Stimulated activated naive CD4-positive, alpha-beta T cell treated with Interleukin-2 at 50 U/mL for 16 hours (primary cell): ENCODE results near the gene INA.
"Not testable (repeated sequence)": the region's sequence is repeated elsewhere in the genome, so short reads cannot be mapped to it uniquely, and the experiment has no call there.

Source experiments
- DNase-seq: peaks from one replicate; lab custom pipeline; 2025; lab: John Stamatoyannopoulos, UW

INA gene

DNA sequence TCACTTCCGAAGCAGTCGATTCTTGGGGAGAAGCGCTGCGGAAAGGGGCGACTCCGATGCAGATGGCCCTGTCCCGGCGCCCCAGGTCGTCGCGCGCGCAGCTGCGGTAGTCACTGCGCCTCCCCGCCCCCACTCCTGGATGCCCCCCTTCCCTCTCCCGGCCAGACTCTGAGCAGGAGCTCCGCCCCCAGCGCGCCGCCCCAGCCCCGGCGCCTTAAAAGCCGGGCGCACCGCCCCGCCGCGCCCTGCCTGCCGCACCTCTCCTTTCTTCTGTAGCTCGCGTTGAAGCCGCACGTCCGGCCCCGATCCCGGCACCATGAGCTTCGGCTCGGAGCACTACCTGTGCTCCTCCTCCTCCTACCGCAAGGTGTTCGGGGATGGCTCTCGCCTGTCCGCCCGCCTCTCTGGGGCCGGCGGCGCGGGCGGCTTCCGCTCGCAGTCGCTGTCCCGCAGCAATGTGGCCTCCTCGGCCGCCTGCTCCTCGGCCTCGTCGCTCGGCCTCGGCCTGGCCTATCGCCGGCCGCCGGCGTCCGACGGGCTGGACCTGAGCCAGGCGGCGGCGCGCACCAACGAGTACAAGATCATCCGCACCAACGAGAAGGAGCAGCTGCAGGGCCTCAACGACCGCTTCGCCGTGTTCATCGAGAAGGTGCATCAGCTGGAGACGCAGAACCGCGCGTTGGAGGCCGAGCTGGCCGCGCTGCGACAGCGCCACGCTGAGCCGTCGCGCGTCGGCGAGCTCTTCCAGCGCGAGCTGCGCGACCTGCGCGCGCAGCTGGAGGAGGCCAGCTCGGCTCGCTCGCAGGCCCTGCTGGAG, at the start of gene INA:
Gene INA (plus strand): TSS at position 243 of the 817 bp plus-strand sequence. CDS start 74 bp downstream, at position 317.
- DNase-seq, result no peak

DNA sequence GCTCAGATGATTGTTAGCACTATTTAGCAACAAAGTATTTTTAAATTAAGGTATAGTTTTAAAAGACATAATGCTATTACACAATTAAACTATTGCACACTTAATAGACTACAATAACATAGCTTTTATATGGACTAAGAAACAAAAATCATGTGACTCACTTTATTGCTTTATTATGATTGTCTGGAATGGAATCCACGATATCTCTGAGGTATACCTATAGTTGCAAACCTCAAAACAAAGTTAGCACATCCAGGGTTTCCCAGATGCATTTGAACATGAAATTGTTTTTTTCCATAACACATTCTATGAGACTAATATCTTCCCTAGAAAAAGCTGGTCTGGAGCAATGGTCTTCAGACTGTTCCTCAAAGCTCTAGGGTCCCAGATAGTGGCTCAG, 49.5 kb upstream of the INA start:
- no peak for DNase-seq

DNA sequence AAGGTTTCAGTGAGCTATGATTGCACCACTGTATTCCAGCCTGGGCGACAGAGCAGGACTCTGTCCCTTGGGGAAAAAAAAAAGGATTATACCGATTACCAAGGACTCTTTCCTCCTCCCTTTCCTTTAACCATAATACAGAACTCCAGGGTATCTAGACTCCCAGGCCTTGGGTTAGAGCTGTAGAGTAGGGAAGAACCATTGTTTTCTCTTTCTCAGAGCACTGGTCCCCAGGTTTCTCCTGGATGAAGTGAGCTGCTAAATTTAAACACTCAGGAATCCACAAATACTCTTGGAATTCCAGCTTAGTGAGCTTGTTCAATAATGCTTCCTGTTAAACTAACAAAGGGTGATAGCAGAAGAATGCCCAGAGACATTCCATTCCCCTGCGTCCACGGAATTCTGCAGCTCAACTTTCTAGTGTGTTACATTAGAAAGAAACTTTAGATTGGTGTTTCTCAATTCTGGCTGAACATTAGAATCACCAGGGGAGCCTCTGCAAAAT, 45.8 kb upstream of the INA start:
- no peak for DNase-seq

DNA sequence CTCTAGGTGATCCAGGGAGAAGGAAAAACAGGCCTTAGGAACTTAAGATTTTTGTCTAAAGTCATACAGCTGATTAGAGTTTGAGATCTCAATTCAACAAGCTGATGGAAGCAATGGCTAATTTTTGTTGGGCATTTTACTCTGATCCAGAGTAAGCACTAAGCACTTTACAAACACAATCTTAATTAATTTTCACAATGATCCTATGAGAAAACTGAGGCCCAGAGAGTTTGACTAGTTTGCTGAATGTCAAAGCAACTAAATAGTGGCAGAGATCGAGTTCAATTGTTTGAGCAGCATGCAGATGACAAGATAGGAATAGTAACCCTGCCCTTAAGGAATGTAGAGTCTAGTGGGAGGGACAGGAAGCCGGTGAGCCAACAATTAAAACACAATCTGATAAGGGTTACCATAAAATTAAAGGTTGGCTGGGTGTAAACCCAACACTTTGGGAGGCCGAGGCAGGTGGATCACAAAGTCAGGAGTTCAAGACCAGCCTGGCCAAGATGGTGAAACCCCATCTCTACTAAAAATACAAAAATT, 44.7 kb upstream of the INA start:
- DNase-seq, result no peak

DNA sequence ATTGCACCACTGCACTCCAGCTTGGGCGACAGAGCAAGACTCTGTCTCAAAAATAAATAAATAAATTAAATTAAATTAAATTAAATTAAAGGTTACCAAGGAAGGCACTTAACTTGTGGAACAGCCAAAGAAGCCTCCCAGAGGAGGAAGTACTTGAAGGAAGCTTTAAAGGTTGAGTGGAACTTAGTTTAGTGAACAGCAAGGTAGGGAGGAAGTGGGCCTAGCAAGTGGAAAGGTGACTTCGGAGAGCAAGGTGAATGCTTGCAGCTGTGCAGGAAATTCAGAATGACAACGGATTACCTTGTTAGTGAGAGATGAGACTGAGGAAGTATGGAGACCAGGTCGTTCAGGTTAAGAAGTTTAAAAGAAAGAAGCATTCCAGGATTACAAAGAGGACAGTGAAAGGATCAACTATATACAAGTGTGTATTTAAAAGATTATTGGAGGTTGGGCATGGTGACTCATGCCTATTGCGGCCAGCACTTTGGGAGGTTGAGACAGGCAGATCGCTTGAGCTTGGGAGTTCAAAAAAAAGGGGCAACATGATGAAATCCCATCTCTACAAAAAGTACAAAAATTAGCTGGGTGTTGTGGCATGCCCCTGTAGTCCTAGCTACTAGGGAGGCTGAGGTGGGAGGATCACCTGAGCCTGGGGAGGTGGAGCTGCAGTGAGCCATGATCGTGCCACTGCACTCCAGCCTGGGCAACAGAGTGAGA, 44.0 kb upstream of the INA start:
- no peak for DNase-seq

DNA sequence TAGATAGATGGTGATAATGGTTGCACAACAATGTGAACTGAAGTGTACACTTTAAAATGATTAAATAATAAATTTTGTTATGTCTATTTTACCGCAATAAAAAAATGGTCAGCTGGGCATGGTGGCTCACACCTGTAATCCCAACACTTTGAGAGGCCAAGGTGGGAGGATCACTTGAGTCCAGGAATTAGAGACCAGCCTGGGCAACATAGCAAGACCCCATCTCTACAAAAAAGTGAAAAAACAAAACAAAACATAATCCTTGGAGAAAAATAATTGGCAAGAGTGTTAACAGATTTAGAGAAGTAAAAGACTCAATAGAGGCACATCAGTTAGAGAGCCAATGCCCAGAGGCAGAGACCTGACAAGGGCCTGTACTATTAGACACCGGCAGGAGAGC, 41.2 kb upstream of the INA start:
- DNase-seq, result no peak

GRCh38 chr10:103238506-103239252, 38.3 kb upstream of the INA start:
- DNase-seq, result no peak

DNA sequence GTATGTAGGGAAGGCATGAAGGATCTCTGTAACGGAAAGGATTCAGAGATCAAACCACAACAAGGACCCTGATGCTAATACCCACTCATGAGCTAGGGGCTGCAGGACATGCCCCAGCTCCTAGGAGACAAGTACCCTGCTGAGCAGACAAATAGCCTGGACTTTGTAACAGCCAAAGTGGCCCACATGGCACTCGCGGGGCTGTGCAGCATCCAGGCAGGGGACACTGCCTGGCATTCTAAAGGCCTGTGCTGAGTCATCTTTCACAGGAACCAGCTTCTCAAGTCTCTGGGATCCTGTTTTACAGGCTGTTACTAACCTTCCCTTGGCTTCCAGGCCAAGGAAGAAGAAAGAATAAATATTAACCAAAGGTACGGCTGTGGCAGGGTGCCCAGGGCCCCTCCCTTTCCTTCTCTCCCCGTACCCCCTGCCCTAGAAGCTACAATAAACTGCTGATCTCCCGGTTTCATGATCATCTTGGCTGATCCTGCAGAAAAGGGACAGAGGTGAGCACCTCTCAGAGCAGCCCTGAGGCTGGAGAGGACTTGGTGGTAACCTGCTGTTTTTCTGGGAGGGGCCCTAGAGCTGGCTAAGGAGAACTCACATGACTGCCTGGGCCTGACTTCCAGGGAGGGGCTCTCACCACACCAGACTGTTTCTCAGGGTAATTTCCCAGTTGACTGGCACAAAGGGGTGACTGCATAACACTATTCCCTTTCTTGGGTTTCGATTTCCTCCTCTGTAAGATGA, 35.5 kb upstream of the INA start:
- no peak for DNase-seq

DNA sequence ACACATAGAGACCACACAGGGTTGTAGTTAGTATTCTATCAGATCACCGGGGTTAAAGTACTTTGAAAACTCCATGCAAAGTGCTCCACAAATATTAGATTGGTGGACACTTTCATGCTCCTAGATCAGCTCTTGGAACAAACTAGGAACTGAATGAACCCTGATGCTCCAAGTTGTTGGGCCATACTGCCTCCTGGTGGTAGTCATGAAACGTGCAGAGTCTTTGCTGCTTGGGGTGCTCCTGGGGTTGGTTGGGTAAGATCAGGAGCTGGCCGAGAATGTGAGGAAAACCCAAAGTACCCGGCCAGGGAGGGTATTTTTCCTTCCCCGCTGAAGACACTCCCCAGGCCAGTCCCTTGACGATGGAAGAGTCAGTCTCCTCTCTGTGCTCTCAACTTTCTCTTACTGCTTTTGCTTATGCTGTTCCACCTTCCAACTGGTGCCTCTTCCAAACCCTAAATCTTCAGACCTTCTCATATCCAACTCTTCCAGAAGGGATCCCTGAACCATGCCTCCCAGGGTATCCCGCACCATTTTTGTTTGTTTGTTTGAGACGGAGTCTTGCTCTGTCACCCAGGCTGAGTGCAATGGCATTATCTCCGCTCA, 32.2 kb upstream of the INA start:
- peak; percentile 48 for DNase-seq

- not testable (repeated sequence) for DNase-seq
Measured at GRCh38 chr10:103245587-103245986, 31.4 kb upstream of the INA start, which contains the start of gene RPEL1. Gene RPEL1, plus strand, starts transcription at chr10:103245887. Its CDS starts 110 bp downstream, at chr10:103245997.

- no peak for DNase-seq
Measured at GRCh38 chr10:103246324-103246723, 30.6 kb upstream of the INA start.

GRCh38 chr10:103254113-103254512, 22.8 kb upstream of the INA start:
- no peak for DNase-seq

- no peak for DNase-seq
Measured at GRCh38 chr10:103254538-103255325, 22.2 kb upstream of the INA start.

DNA sequence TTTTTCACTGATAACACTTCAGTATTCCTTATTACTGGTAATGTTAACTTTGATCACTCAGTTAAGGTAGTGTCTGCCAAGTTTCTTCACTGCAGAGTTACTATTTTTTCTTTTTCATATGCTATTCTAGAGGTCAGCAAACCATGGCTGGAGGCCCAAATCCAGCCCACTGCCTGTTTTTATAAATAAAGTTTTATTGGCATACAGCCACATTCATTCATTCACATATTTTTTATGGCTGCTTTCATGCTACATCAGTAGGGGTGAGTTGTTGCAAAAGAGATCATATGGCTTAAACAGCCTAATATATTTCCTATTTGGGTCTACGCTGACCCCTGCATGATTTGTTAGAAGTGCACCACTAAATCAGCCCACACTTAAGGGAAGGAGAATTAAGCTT, 20.3 kb upstream of the INA start:
- DNase-seq, result no peak

DNA sequence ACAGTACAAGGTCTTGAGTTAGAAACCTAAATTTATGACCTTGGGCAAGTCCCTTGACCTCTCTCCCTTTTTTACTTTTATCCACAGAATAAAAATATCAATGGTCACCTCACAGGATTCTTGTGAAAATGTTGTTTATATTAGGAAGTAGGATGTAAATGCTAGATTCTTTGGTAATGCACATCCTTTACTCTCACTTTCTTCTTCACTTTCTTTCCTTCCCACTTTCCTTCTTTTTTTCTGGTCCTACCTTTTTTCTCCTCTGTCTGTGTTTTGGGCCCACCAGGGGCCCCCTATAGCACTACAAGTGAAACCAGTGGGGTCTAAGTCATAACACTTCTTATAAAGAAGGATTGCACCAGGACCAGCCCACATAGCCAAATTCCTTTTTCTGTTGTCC, 19.1 kb upstream of the INA start:
- DNase-seq, result no peak

DNA sequence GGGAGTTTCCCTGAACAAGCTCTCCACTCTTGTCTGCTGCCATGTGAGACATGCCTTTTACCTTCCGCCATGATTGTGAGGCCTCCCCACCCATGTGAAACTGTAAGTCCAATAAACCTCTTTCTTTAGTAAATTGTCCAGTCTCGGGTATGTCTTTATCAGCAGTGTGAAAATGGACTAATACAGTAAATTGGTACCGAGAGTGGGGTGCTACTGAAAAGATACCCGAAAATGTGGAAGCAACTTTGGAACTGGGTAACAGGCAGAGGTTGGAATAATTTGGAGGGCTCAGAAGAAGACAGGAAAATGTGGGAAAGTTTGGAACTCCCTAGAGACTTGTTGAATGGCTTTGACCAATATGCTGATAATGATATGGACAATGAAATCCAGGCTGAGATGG, 18.0 kb upstream of the INA start:
- not testable (repeated sequence) for DNase-seq

DNA sequence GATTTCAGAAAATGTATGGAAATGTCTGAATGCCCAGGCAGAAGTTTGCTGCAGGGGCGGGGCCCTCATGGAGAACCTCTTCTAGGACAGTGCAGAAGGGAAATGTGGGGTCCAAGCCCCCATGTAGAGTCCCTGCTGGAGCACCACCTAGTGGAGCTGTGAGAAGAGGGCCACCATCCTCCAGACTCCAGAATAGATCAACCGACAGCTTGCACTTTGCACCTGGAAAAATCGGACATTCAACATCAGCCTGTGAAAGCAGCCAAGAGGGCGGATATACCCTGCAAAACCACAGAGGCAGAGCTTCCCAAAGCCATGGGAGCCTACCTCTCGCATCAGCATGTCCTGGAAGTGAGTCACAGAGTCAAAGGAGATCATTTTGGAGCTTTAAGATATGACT, 16.9 kb upstream of the INA start:
- no peak for DNase-seq

DNA sequence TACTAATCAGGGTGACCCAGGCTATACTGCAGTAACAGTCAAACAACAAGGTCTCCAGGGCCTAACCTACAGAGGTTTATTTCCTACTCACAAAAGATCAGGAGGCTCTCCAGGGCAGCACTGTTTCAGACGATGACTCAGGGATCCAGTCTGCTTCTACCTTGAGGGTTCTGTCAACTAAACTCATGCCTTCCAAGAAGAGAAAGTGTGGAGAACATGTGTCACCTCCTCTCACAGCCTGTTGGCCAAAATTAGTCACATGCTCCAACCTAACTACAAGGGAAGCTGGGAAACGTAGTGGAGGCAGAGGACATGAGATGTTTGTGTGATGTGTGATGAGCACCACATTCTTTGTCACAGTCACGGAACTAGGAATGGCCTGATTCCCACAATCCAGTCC, 14.7 kb upstream of the INA start:
- no peak for DNase-seq

DNA sequence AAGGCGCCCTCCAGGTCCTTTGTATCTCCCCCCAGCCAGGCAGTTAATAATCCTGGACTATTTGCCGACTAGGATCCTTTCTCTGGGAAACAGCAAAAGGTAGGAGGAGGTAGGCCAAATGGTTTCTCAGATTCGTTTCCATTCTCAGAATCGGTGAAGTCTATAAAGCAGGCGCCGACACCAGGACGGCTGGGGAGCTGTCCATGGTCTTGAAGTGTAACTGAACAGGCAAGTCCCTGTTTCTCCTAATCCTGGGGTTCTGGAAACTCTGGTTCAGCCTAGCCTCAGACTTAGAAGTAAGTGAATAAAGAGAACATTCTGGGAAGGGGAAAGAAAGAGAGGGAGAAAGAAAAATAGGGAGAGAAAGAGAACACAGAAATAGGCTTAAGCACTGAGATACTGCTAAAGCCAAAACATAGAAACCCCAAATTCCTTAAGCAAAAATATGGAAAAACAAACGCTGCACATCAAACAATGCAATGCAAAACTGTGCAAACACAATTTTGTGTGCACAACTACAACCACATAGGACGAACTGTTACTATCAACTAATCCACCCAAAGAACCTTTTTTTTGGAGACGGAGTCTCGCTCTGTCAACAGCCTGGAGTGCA, 11.1 kb upstream of the INA start:
- no peak for DNase-seq

- no peak for DNase-seq
Measured at GRCh38 chr10:103273041-103273441, 3.9 kb upstream of the INA start.
